ENCODE data around the gene NXT2.
"Not testable (repeated sequence)": the region's sequence is repeated elsewhere in the genome, so short reads cannot be mapped to it uniquely, and the experiment has no call there.

The NXT2 gene

DNA sequence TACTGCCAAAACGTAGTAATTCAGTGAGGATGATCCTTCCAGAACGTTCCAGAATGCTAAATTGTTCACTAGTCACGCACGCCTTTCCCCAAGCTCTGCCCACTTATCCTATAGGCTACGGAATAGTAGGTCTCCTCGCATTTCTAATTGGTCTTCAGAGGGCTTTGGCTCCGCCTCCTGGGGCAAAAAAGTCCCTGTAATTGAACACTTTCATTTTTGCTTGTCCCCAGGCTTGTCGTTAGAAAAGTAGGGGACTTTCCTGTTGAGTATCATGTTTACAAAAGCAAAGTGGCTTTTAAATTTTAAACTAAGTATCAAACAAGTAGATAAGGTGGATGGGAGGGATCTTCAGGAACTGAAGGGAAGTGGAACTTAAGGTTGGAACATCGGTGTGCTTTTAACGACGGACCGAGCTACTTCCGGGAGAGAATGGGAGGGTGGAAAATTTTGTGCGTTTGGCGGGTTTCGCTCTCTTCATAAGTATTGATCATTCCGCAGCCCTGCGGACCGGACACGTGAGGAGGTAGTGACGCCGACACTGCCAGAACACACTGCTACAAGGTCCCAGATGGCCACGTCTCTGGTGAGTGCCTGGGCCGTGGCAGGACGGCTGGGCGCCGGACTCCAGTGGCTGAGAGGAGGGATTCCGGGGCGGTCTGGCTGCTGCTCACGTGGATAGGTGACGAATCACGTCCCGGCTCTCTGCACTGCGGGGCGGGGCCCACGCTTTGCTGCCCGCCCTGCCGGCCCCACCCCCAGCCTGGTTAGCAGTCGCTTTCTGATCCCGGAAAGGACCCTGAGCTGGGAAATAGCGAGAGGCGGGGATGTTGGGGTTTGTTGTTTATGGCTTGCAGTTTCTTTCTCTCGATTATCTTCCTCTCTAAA lies at the start of gene NXT2:
Gene NXT2 (plus strand): TSS at position 406 of the 885 bp plus-strand sequence. CDS start 163 bp downstream, at position 569.
- peak within 1 kb of the TSS; percentile 53 to 94 (median 89) for H3K27ac ChIP-seq
- H3K4me3 ChIP-seq = peak within 1 kb of the TSS; percentile 35 to 51 (median 43)

DNA sequence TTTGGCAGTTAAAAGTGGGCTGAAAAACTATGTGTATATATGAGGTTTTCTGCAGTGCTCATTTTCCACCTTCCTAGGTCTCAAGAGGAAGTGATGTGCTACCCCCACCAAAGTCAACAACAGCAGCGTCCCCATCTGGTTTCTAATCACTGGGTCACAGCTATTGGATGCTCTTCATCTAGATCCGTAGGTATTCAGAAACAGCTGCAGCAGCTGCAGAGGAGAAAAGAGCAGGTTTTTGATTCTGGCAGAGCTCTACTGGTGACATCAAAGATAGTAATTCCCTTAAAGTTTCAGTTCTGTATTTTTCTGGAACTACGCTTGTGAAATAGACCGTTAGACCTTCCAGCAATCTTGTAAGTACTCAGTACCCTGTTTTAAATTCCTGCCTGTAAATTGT lies 49.0 kb upstream of the NXT2 start:
- no peak overlapping the region for H3K27ac ChIP-seq
- no peak overlapping the region for H3K4me3 ChIP-seq

DNA sequence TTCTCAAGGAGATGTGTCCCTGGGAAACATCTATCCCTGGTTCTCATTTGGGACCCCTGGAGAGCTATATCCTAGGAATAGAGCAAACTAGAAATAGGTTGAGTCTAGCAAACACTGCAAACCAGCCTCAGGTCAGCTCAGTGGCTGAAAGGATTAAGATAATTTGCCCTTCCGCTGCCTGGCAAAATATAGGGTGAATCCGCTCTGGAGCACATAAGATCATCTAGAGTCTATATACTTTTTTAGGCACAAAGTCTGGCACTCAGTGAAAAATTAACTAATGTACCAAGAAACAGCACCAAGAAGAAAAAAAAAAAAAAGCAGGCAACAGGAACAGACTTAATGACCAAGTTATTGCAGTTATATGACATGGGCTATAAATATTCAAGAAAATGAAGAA lies 47.5 kb upstream of the NXT2 start:
- H3K27ac ChIP-seq = no peak overlapping the region
- H3K4me3 ChIP-seq = no peak overlapping the region

DNA sequence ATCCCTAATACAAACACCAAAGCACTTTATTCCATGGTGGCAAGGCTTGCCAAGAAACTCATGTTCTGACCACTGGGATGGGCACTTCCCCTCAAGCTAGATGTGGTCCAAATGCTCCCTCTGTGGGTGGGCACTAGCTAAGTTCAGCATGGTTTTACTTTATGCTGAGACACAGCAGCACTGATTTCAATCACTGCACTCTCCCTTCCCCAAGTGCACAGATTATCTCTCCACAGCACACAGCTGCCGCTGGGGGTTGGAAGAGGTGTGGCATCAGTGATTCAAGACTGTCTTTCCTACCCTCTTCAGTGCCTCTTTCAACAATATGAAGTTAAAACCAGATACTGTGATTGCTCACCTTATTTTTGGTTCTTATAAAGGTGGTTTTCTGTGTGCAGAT lies 38.2 kb upstream of the NXT2 start:
- Histone ChIP-seq H3K27ac (no peak overlapping the region), H3K4me3 (no peak overlapping the region)

DNA sequence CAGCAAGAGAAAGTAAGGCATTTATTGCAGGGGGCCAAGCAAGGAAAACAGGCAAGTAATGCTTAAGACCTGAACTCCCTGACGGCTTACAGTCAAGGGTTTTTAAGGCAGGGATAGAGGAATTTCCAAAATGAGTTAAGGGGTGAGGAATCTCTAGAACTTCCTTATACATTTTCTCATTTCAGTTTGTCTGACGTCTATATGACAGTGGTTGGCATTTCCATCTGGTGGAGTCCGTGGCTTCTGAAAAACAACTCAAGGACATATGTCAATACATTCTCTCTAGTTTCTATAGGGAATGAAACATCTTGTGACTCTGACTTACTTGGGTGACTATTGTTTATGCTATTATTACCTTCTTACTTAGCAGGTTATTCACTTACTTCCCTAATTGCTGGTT lies 35.5 kb upstream of the NXT2 start:
- Histone ChIP-seq H3K4me3 (no peak overlapping the region), H3K27ac (no peak overlapping the region)

DNA sequence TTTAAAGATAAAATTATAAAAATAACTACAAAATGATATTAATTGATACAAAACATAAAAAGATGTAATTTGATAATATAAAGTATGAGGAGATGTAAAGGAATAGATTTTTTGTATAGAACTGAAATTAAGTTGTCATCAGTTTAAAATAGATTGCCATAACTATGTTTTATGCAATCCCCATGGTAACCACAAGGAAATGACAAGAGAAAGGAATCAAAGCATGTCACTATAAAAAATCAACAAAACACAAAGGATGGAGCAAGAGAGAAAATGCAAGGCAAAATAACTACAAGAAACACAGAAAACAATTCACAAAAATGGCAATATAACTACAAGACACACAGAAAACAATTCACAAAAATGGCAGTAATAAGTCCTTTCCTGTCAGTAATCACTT lies 27.7 kb upstream of the NXT2 start:
- H3K4me3 ChIP-seq = no peak overlapping the region
- no peak overlapping the region for H3K27ac ChIP-seq

DNA sequence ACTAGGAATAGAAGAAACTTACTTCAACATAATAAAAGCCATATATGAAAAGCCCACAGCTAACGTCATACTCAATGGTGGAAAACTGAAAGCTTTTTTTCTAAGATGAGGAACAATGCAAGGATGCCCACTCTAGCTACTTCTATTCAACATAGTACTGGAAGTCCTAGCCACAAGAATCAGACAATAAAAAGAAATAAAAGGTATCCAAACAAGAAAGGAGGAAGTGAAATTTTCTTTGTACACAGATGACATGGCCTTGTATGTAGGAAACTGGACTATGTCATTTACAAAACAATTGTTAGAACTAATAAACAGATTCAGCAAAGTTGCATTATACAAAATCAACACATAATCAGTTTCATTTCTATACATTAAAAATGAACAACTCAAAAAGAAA lies 25.5 kb upstream of the NXT2 start:
- Histone ChIP-seq H3K4me3 (no peak overlapping the region), H3K27ac (no peak overlapping the region)

DNA sequence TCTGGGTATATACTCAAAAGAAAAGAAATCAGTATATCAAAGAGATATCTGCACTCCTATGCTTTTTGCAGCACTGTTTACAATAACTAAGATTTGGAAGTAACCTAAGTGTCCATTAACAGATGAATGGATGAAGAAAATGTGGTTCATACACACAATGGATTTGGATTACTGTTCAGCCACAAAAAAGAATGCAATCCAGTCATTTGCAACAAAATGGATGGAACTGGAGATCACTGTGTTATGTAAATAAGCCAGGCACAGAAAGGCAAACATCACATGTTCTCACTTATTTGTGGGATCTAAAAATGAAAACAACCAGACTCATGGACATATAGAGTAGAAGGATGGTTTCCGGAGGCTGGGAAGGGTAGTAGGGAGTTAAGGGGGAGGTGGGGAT lies 17.6 kb upstream of the NXT2 start:
- Histone ChIP-seq H3K4me3 (no peak overlapping the region), H3K27ac (no peak overlapping the region)

DNA sequence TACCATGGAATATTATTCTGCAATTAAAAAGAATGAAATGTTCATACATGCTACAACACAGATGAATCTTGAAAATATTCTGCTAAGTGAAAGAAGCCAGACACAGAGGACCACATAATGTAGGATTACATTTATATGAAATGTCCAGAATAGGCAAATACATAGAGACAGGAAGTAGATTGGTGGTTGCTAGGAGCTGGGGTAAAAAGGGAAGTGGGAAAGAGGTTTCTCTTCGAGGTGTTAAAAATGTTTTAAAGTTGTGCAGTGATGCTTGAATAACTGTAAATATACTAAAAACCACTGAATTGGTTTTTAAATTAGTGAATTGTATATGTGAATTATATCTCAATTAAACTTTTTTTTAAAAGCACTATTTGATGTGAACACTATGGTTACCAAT lies 3.6 kb upstream of the NXT2 start:
- Histone ChIP-seq H3K4me3 (no peak overlapping the region), H3K27ac (no peak overlapping the region)

DNA sequence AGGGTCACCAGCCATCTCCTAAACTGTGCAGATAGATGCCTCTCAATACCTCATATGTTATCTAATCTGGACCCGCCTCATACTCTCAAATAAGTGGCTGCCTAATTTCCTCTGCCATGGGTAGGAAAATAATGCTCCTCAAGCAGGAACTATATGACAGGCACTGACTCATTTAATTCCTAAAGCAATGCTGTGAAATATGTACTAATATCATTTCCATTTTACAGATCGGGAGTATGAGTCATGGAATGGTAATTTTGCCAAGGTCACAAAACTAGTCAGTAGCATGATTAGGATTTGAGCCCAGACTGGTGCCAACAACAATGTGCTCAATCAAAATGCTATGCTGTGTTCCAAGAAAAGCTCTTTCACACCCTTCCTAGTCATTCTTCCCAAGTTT lies 3.0 kb upstream of the NXT2 start:
- Histone ChIP-seq H3K4me3 (no peak overlapping the region), H3K27ac (no peak overlapping the region)

DNA sequence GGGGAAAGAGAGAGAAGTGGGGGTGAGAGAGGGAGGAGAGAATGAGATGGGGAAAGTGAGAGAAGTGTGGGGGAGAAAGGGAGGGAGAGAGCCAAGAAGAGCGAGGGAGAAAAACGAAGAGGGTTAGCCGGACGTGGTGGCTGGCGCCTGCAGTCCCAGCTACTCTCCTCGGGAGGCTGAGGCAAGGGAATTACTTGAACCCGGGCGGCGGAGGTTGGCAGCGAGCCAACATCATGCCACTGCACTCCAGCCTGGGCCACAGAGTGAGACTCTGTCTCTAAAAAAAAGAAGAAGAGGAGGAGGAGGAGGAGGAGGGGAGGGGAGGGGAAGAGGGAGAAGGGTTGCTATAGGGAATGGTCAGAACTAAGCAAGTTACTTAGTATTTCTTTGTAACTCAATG lies 1.7 kb upstream of the NXT2 start:
- H3K27ac ChIP-seq = no peak overlapping the region
- no peak overlapping the region for H3K4me3 ChIP-seq

DNA sequence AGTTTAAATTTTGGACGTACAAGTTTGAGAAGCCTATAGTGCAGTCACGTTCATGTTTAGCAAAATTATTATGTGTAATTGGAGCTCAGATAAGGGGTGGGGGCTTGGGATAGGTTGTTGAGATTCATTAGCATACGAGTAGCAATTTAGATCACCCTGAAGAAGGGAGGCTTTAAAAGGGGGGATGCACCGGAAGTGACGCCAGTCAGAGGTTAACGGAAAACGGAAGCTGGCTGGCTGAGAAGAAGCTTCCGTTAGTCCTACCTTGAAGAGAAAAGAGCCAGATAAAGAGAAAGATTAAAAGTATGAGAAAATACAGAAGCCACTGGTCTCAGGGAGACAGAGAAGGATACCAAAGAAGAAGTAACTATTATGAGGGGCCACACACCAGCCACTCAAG lies 1.1 kb upstream of the NXT2 start:
- Histone ChIP-seq H3K27ac (no peak overlapping the region), H3K4me3 (no peak overlapping the region)

DNA sequence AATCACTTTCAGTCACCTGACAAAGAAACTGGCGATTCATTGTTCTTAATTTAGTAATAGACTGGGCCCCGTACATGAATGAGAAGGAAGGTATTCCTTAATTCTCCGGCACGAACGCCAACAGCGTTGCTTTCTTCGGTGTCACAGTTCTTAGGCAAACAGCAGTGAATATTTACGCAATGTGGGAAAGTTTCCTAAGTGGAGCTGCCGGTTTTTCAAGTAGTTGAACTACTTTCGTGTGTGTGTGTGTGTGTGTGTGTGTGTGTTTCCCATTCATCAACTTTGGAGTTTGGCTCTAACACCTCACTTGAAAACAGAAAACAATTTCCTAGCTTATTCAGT lies 651 bp downstream of the NXT2 start:
- Histone ChIP-seq H3K4me3 (peak overlapping the region; percentile 35 to 51 (median 43)), H3K27ac (peak overlapping the region; percentile 53 to 94 (median 89))

DNA sequence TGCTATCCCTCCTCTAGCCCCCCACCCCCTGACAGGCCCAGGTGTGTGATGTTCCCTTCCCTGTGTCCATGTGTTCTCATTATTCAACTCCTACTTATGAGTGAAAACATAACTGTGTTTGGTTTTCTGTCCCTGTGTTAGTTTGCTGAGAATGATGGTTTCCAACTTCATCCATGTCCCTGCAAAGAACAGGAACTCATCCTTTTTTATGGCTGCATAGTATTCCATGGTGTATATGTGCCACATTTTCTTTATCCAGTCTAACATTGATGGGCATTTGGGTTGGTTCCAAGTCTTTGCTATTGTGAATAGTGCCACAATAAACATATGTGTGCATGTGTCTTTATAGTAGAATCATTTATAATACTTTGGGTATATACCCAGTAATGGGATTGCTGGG lies 2.4 kb downstream of the NXT2 start:
- not testable (repeated sequence) for H3K27ac ChIP-seq, H3K4me3 ChIP-seq

DNA sequence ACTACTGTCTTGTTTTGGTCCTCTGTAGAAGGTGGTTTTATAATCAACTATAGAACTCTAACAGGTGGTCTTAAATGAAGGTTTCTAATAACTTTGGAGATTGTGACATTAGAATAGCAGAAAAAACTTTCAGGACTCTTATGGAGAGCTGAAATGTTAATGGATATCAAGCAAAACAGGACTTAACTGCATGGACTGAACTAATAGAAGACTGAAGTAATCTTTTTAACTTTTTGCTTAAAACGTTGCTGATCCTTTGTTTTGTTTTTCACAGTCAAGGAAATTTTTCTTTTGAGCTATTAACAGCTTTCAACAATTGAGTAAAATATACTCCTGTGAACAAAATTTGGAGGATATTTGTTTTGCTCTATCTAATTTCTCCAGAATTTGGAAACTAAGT lies 17.2 kb downstream of the NXT2 start:
- Histone ChIP-seq H3K27ac (no peak overlapping the region), H3K4me3 (no peak overlapping the region)

DNA sequence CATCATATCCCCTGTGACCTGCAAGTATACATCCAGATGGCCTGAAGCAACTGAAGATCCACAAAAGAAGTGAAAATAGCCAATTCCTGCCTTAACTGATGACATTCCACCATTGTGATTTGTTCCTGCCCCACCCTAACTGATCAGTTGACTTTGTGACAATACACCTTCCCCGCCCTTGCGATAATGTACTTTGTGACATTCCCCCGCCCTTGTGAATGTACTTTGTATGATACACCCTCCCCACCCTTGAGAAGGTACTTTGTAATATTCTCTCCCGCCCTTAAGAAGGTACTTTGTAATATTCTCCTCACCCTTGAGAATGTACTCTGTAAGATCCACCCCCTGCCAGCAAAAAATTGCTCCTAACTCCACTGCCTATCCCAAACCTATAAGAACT lies 39.4 kb downstream of the NXT2 start:
- H3K4me3 ChIP-seq, H3K27ac ChIP-seq: not testable (repeated sequence)

DNA sequence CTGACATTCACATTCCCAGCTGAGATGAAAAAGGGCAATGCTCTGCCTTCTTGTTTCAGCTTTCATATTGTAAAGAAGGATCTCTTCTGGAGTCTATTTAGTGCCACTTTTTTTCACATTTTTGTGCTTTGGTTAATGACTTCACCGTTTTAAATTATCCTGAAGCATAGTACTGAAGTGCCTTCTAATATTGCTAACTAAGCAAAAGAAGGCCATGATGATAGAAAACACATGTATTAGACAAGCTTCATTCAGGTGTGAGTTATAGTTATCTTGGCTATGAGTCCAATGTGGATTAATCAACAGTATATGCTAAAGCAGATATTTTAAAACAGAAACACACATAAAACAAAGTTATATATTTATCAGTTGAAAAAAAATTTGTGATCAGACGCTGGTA lies 40.4 kb downstream of the NXT2 start:
- Histone ChIP-seq H3K4me3 (no peak overlapping the region), H3K27ac (no peak overlapping the region)

DNA sequence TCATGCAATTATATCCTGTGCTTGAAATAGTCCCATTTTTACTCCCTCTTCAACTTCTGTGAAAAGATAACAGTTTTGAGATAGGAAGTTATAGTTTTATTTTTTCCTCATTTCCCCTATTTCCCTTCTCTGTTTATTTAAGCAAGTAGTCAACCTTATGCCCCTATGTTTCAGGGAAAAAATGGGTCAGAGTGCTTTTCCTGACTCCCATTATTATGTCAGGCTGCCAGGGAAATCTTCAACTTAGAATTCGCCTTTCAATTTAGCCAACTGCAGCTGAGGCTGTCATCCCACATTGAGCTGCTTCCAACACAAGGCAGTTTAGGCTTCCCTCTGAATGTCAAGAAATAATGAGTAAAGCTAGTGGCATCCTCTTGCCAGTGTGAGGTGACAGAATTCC lies 42.3 kb downstream of the NXT2 start:
- Histone ChIP-seq H3K27ac (no peak overlapping the region), H3K4me3 (no peak overlapping the region)

DNA sequence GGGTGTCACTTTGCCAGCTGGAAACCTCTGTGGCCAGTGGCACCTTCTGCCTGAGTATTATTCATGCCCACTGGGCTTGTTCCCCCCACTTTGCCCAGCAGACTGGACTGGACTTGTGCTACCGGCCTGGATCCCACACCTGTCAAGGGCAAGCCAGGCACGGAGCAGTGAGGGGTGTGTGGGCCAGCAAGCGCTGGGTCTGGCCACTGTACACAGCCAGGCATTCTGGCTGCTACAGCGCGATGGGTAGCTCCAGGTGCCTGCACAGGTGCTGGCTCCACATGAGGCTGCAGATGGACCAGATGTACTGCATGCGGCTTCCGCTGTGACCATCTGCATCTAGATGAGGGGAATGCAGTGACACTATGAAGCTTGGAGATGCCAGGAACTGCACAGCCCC lies 48.8 kb downstream of the NXT2 start:
- no peak overlapping the region for H3K27ac ChIP-seq
- no peak overlapping the region for H3K4me3 ChIP-seq

DNA sequence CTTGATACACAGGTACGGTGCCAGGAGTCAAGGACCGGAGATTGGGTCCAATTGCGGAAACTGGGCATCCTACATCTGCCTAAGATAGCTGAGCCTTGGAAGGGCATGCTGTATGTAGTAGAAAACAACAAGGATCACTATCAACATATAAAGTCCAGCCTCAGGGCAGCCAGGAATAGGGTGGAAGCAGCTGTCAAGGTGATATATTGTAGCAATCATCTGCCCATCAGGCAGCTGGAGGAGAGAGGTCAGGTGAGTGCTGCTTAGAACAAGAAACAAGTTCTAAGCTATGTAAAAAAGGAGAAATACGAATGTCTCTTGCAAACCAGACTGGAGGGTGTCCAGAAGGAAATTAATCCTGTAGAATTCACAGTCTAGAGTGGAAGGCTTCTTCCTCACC lies 53.5 kb downstream of the NXT2 start:
- H3K4me3 ChIP-seq = no peak overlapping the region
- H3K27ac ChIP-seq = no peak overlapping the region
